Cardiac fibroblast (primary cell): ENCODE measurements around the gene EYS.
"Not testable (repeated sequence)": the region's sequence is repeated elsewhere in the genome, so short reads cannot be mapped to it uniquely, and the experiment has no call there.

Experiments
- DNase-seq, 2 donors: peaks; one replicate each; pipeline versions ENCODE4 v3.0.0 to v3.0.0-alpha.2; 2010; ENCODE audit warnings: low read depth in 2 of 2
- H3K4me3 ChIP-seq, 2 donors: replicated peaks in 1 of 2; 1 replicate in 1 of 2; 2 replicates in 1 of 2; pipeline ENCODE4 v1.5.1; 2011; ENCODE audit warnings: low read depth in 2 of 2, low read length in 2 of 2, mild to moderate bottlenecking in 2 of 2, moderate library complexity in 1 of 2
- CTCF ChIP-seq: IDR thresholded peaks from one replicate; pipeline ENCODE4 v1.5.1; 2011; ENCODE audit warnings: low read depth, mild to moderate bottlenecking, low read length, inconsistent platforms

EYS gene

GRCh38 chr6:63940056-63940455, 1767.0 kb downstream of the EYS start:
- TF ChIP-seq CTCF, result no peak
- no peak for DNase-seq
- no peak overlapping the region for H3K4me3 ChIP-seq

GRCh38 chr6:63936399-63936798, 1770.6 kb downstream of the EYS start:
- no peak for TF ChIP-seq CTCF
- no peak for DNase-seq
- H3K4me3 ChIP-seq, result no peak overlapping the region

- no peak overlapping the region for H3K4me3 ChIP-seq
- no peak for TF ChIP-seq CTCF
- no peak for DNase-seq
Observed at GRCh38 chr6:63935732-63936131, 1771.3 kb downstream of the EYS start.

- not testable (repeated sequence) for DNase-seq, H3K4me3 ChIP-seq
Observed at GRCh38 chr6:63933948-63934347, 1773.1 kb downstream of the EYS start.

GRCh38 chr6:63930848-63931247, 1776.2 kb downstream of the EYS start:
- no peak overlapping the region for H3K4me3 ChIP-seq
- no peak for TF ChIP-seq CTCF
- no peak for DNase-seq

GRCh38 chr6:63929111-63929510, 1777.9 kb downstream of the EYS start:
- DNase-seq, result no peak
- no peak overlapping the region for H3K4me3 ChIP-seq
- TF ChIP-seq CTCF, result no peak

GRCh38 chr6:63928613-63929012, 1778.4 kb downstream of the EYS start:
- no peak overlapping the region for H3K4me3 ChIP-seq
- DNase-seq, result no peak
- no peak for TF ChIP-seq CTCF
